Endothelial cell of umbilical vein (primary cell): ENCODE data around the gene SORCS3. TPM values are rescaled to one million over a fixed set of nuclear protein-coding genes. Genes with fewer than 3 reads are reported as not detected.

Experiments
- BruUV-seq: library from RNA; stranded (reverse); fragments of 400-500 nt; replicated peaks from 2 replicates; lab custom pipeline; 2021; lab: Mats Ljungman, UMichigan
- CTCF ChIA-PET: fragments of 300-600, 350-600 bp; sonication (Branson Sonifier 250); formaldehyde crosslinking; loops from one replicate; lab custom pipeline; 2021; ENCODE audit warnings: antibody characterized with exemption, inconsistent platforms; lab: Charles Lee
- POLR2A ChIA-PET: fragments of 300-600, 350-600 bp; sonication (Branson Sonifier 250); formaldehyde crosslinking; loops from one replicate; lab custom pipeline; 2021; ENCODE audit warnings: antibody characterized with exemption, inconsistent platforms; lab: Charles Lee
- DNase-seq: peaks from one replicate; pipeline ENCODE4 v3.0.0-alpha.2; 2011; ENCODE audit warnings: low read depth, low spot score
- FAIRE-seq: peaks from 2 replicates; lab custom pipeline; 2011; peaks lifted over from hg19 to GRCh38; lab: Jason Lieb, UNC
- H2AFZ ChIP-seq: 2 replicates; pipeline ENCODE4 v1.6.0; 2012; ENCODE audit warnings: low read depth, low read length, control low read depth, inconsistent platforms
- H3K27ac ChIP-seq: 2 replicates; pipeline ENCODE4 v1.5.1; 2011; ENCODE audit warnings: low read depth, mild to moderate bottlenecking, control low read depth, low read length, moderate library complexity; ENCODE audit not compliant: insufficient read depth
- H3K27me3 ChIP-seq, 2 experiments: 2 replicates each; pipeline versions ENCODE4 v1.6.0 to v1.6.1; 2011; ENCODE audit warnings: low read length in 2 of 2, mixed read lengths in 1 of 2; ENCODE audit not compliant: control insufficient read depth in 2 of 2, insufficient read depth in 2 of 2
- H3K36me3 ChIP-seq, 2 experiments: 2 replicates in 1 of 2; 3 replicates in 1 of 2; pipeline ENCODE4 v1.5.1; 2011; ENCODE audit warnings: low read length in 2 of 2, mild to moderate bottlenecking in 1 of 2, moderate library complexity in 1 of 2; ENCODE audit not compliant: control insufficient read depth in 2 of 2, insufficient read depth in 2 of 2; ENCODE audit errors: extremely low read depth in 1 of 2
- H3K4me1 ChIP-seq: 3 replicates; pipeline ENCODE4 v1.5.1; 2011; ENCODE audit warnings: mild to moderate bottlenecking, low read length; ENCODE audit not compliant: control insufficient read depth, insufficient read depth; ENCODE audit errors: extremely low read depth
- H3K4me2 ChIP-seq: 2 replicates; pipeline ENCODE4 v1.6.1; 2011; ENCODE audit warnings: low read length, control low read depth, mixed read lengths; ENCODE audit not compliant: insufficient read depth
- H3K4me3 ChIP-seq, 3 experiments: fragments of 200-600 bp in 1 of 3; sonication (generic), shearing (Covaris generic) in 1 of 3; replicated peaks in 1 of 3; 2 replicates each; pipeline ENCODE4 v1.5.1; 2011 to 2016; ENCODE audit warnings: control low read depth in 3 of 3, low read length in 3 of 3, mild to moderate bottlenecking in 2 of 3, inconsistent platforms in 1 of 3, low read depth in 1 of 3, moderate library complexity in 1 of 3; ENCODE audit not compliant: insufficient read depth in 1 of 3
- H3K79me2 ChIP-seq: 2 replicates; pipeline ENCODE4 v1.6.0; 2012; ENCODE audit warnings: low read length, inconsistent platforms; ENCODE audit not compliant: control insufficient read depth, insufficient read depth
- H3K9ac ChIP-seq: replicated peaks from 2 replicates; pipeline ENCODE3; 2011; ENCODE audit warnings: low read length, control low read depth; ENCODE audit not compliant: insufficient read depth; ENCODE audit errors: extremely low read depth
- H3K9me1 ChIP-seq: replicated peaks from 3 replicates; pipeline ENCODE4 v1.6.0; 2011; ENCODE audit warnings: mild to moderate bottlenecking, low read length; ENCODE audit not compliant: control insufficient read depth, insufficient read depth; ENCODE audit errors: extremely low read depth
- H3K9me3 ChIP-seq: replicated peaks from 2 replicates; pipeline ENCODE4 v1.5.1; 2012; ENCODE audit warnings: low read length, inconsistent platforms; ENCODE audit not compliant: control insufficient read depth, insufficient read depth
- H4K20me1 ChIP-seq: replicated peaks from 2 replicates; pipeline ENCODE3; 2011; ENCODE audit warnings: mild to moderate bottlenecking, low read length; ENCODE audit not compliant: control insufficient read depth, insufficient read depth; ENCODE audit errors: extremely low read depth
- EZH2 ChIP-seq: IDR thresholded peaks from 2 replicates; pipeline ENCODE4 v1.6.1; 2012; ENCODE audit warnings: borderline replicate concordance, low read depth, mild to moderate bottlenecking, moderate library complexity, low read length, inconsistent platforms; ENCODE audit not compliant: severe bottlenecking
- FOS ChIP-seq: IDR thresholded peaks from 2 replicates; pipeline ENCODE4 v1.6.1; 2011; ENCODE audit warnings: mild to moderate bottlenecking, low read length, moderate library complexity, borderline replicate concordance; ENCODE audit not compliant: insufficient read depth
- GATA2 ChIP-seq: IDR thresholded peaks from 2 replicates; pipeline ENCODE4 v1.7.0; 2011; ENCODE audit warnings: low read depth, mild to moderate bottlenecking, moderate library complexity, mixed read lengths, low read length; ENCODE audit not compliant: insufficient read length, insufficient read depth
- JUN ChIP-seq: IDR thresholded peaks from 2 replicates; pipeline ENCODE4 v1.6.1; 2011; ENCODE audit warnings: borderline replicate concordance, low read depth; ENCODE audit not compliant: insufficient read length, insufficient read depth
- MYC ChIP-seq: IDR thresholded peaks from one replicate; pipeline ENCODE4 v1.6.1; 2011; ENCODE audit warnings: mild to moderate bottlenecking, low read depth, low read length
- POLR2A ChIP-seq: IDR thresholded peaks from 2 replicates; pipeline ENCODE4 v1.6.1; 2012; ENCODE audit warnings: low read depth, mild to moderate bottlenecking, control low read depth, low read length
- POLR2AphosphoS5 ChIP-seq: IDR thresholded peaks from 2 replicates; pipeline ENCODE4 v1.6.1; 2012; ENCODE audit warnings: low read depth, mild to moderate bottlenecking, control low read depth, low read length, moderate library complexity; ENCODE audit not compliant: insufficient read depth
- dilution Hi-C: fragments of 300-500 bp; cut with MboI; formaldehyde crosslinking; loops from one replicate; pipeline ENCODE4 v1.15.0; 2019; ENCODE audit warnings: low sequenced_read_pairs; ENCODE audit not compliant: extremely low pct_ligation_motif_present
- intact Hi-C: fragments of 100-400 bp; cut with micrococcal nuclease; formaldehyde crosslinking; loops from one replicate; pipeline ENCODE4 v1.10.0; 2022
- polyA plus RNA-seq, 4 experiments: library from polyadenylated mRNA; depleted of rRNA in 3 of 4; stranded (reverse) in 3 of 4; unstranded in 1 of 4; fragments of >200 nt; gene quantifications; 2 replicates each; pipeline versions ENCODE4 v1.2.1 to v1.2.3, GENCODE V29; 2011 to 2012; ENCODE audit warnings: missing spikeins in 1 of 4
- total RNA-seq: library from RNA; stranded (reverse); gene quantifications from 2 replicates; pipeline ENCODE4 v1.2.3, GENCODE V29; 2021
- TF ChIP-seq, protein P1 (sequence below), 2 donors: IDR thresholded peaks; 1 replicate in 1 of 2; 2 replicates in 1 of 2; pipeline ENCODE4 v1.5.1; 2011; ENCODE audit warnings: low read length in 2 of 2, mild to moderate bottlenecking in 2 of 2, moderate library complexity in 2 of 2, control low read depth in 1 of 2, inconsistent platforms in 1 of 2, low read depth in 1 of 2; ENCODE audit not compliant: insufficient read depth in 1 of 2; ENCODE audit errors: extremely low read depth in 1 of 2
- TF ChIP-seq, protein P2 (sequence below): IDR thresholded peaks from 2 replicates; pipeline ENCODE4 v1.6.1; 2011; ENCODE audit not compliant: insufficient read depth, insufficient read length

SORCS3 gene
- total and polyA plus RNA-seq, 2 donors (not counting 3 experiments of a cell fraction or from before 2014, with no cell fraction given): not detected

DNA sequence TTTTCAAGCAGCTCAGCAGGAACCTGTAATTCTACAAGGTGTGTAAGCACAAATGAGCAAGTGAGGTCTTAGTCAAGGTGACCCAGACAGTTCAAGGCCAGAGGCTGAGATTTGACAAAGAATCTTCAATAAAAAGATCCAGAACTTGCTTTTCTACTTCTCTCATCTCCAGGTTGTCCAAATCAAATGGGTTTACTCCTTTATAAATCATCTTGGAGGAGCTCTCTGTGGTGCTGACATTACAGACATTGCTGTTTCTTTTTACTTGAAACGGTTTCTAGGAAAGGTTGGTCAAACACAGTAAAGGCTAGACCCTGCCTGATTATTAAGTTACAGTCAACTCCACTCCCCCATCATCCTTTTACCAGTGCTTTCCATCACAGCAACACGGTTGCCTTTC is 504.6 kb downstream of the SORCS3 start:
- FAIRE-seq: no peak
- ChIA-PET POLR2A (no interaction called here), CTCF (no interaction called here)
- Histone ChIP-seq H3K79me2 (no peaks in the 10 kb centered on the region), H2AFZ (no peak overlapping the region), H3K9me3 (peaks cover 6% of the 10 kb centered on the region), H4K20me1 (no peaks in the 10 kb centered on the region), H3K27me3 (no peaks in the 10 kb centered on the region), H3K9ac (no peak overlapping the region), H3K4me2 (no peak overlapping the region), H3K4me3 (no peak overlapping the region), H3K36me3 (no peaks in the 10 kb centered on the region), H3K4me1 (no peaks in the 10 kb centered on the region), H3K9me1 (no peaks in the 10 kb centered on the region), H3K27ac (no peak overlapping the region)
- TF ChIP-seq POLR2A (no peak), JUN (no peak), FOS (no peak), POLR2AphosphoS5 (no peak), MYC (no peak), EZH2 (no peak), GATA2 (no peak)
- TF ChIP-seq, protein P1, sequence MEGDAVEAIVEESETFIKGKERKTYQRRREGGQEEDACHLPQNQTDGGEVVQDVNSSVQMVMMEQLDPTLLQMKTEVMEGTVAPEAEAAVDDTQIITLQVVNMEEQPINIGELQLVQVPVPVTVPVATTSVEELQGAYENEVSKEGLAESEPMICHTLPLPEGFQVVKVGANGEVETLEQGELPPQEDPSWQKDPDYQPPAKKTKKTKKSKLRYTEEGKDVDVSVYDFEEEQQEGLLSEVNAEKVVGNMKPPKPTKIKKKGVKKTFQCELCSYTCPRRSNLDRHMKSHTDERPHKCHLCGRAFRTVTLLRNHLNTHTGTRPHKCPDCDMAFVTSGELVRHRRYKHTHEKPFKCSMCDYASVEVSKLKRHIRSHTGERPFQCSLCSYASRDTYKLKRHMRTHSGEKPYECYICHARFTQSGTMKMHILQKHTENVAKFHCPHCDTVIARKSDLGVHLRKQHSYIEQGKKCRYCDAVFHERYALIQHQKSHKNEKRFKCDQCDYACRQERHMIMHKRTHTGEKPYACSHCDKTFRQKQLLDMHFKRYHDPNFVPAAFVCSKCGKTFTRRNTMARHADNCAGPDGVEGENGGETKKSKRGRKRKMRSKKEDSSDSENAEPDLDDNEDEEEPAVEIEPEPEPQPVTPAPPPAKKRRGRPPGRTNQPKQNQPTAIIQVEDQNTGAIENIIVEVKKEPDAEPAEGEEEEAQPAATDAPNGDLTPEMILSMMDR (IDR thresholded peaks at IDR 0.05; ENCODE audit: extremely low read depth in 1 of 2, insufficient read depth in 1 of 2, low read depth in 1 of 2, low read length in 2 of 2): no peak
- TF ChIP-seq, protein P2, sequence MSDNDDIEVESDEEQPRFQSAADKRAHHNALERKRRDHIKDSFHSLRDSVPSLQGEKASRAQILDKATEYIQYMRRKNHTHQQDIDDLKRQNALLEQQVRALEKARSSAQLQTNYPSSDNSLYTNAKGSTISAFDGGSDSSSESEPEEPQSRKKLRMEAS: no peak
- BruUV-seq: no TSS peak
- DNase-seq: no peak
- intact Hi-C loops (no loop called here), dilution Hi-C loops (no loop called here)
